Breast epithelium (tissue), 3 donors: ENCODE data around the gene UBE2D2.

ENCODE experiments used
- CTCF ChIP-seq, 3 donors: fragments of 450-650 bp; IDR thresholded peaks; one replicate each; pipeline ENCODE4 v1.5.1; 2016 to 2017; ENCODE audit warnings: antibody characterized with exemption in 3 of 3, mild to moderate bottlenecking in 3 of 3, moderate library complexity in 3 of 3
- POLR2A ChIP-seq: fragments of 450-650 bp; IDR thresholded peaks from one replicate; pipeline ENCODE4 v1.6.1; 2016; ENCODE audit warnings: antibody characterized with exemption, mild to moderate bottlenecking, moderate library complexity
- POLR2AphosphoS5 ChIP-seq, 3 donors: sonication (generic); formaldehyde crosslinking; IDR thresholded peaks; one replicate each; pipeline ENCODE4 v1.6.1; 2017; ENCODE audit warnings: antibody characterized with exemption in 3 of 3

DNA sequence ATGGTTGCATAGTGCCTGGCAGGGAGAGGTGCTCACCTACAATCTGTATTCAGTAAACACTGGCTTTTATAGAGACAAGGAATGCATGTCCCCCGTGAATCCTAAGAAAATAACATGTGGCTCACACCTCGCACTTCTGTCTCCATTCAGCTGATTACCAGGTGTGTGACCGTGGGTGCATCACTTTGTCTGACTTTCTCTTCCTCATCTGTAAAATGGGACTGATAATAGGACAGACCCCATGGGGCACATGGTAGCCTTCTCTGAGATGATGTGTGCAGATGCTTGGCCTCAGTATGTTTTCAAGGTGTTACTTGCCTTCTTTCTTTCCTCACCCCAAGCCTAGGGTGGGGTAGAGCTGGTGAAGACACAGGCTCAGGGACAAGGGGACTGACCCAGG, 93.3 kb downstream of the UBE2D2 start:
- TF ChIP-seq POLR2A = no peak
- TF ChIP-seq CTCF (IDR thresholded peaks at IDR 0.05) = no peak
- TF ChIP-seq POLR2AphosphoS5 (IDR thresholded peaks at IDR 0.05) = no peak
